HG03103 (cell line): ENCODE data around the gene BCL11B.

Experiments used
- ATAC-seq: cut with Tn5 transposase; IDR thresholded peaks from one replicate; pipeline ENCODE4 v1.9.1; 2021; ENCODE audit warnings: low read depth; ENCODE audit not compliant: unreplicated experiment

The BCL11B gene

DNA sequence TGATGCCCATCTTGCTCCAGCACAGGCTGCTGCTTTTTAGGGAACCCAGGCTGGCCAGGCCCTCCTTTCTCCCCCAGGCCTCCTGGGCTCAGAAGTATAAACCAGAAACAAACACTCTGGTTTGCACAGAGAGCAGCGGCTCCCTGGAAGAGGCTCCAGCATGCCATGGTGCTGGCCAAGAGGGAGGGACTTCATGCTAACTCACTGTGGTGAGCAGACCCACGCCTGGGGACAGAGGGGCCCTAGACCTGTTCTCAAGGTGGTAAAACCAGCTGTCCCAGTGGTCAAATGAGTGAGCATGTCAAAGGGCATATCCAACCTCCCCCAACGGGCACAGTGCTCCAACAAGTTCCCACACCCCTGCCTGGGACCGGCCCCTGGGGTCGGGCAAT, 15.5 kb downstream of the BCL11B start:
- ATAC-seq = no peak

DNA sequence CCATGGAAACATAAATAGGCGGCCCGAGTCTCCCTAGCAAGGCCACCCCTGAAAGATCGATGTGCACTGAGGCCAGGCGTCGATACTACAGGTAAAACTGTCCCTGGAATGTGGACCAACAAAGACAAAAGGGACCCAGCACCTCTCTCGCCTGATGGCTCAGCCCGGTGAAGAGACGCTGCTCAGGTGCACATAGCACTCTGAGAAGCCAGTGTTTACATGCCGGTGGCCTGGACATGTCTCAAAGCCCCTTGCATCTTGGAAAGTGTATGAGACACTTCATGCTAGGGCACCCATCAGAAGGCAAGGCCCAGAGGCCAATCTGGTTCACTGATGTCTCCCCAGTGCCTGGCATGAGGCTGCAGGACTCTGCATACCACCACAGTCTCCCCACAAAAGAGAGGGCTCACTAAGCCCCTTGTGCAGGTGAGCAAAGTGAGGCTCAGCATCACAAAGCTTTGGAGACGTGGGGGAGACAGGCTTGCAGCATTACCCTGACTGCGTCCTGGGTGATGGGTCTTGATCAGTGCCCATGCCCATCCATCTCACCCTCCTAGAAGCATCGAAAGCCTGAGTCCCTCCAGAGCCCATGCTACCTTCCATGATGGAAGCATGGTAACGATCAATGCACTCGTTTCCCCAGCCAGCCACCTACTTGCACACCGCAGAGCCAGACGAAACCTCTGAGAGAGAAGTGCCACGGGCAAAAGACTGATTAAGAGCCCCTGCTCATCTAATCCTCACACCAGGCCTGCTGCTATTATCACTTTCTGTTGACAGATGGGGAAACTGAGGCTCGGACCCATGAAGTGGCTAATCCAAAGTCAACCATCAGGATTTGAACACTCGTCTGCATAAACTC, 16.1 kb downstream of the BCL11B start:
- no peak for ATAC-seq

DNA sequence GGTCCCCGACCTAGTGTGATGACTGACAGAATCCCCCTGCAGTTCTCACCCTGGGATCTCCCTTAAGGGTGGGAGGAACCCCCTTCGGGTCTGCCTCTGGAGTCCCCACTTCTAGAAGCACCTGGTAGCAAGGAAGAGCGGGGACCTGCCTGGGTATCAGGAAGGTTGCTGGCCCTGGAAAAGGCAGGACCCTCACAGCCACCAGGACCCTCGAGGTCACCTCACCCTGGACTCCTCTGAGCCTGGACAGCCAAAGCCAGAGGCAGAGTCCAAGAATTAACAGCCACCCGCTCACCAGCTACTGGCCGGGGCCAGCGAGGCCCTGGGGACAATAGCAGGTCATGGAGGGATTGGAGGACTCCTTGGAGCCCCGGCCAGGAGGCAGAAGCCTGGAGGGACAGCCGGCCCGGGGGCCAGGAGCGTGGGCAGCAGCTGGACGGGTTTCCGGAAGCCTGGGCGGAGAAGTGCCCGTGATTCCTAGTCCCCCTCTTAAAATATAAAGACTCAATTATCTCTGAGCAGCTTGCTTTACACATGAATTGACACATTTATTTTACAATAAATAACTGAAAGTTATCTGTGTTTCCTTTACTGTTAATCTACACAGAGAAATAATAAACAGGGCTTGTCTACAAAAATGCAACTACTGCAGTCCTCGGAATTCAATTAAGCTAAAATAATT, 17.5 kb downstream of the BCL11B start:
- no peak for ATAC-seq

DNA sequence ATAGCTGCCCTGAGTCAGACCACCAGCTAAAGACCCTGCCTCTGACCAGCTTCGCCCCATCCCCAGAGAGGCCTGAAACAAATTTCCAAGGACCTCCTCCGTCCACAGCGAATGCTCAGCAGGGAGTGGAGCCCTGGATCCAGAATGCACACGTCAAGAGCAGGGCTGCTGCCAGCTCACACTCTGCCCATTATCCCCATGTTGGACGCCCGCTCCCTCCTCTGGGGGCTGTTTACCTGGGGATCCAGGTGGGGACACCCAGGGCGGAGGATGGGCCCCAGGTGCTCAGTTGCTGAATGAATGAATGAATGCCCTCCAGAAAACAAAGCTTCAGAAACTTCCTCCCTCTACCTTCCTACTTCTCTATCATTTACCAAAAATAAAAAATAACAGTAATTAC, 18.1 kb downstream of the BCL11B start:
- ATAC-seq = no peak

DNA sequence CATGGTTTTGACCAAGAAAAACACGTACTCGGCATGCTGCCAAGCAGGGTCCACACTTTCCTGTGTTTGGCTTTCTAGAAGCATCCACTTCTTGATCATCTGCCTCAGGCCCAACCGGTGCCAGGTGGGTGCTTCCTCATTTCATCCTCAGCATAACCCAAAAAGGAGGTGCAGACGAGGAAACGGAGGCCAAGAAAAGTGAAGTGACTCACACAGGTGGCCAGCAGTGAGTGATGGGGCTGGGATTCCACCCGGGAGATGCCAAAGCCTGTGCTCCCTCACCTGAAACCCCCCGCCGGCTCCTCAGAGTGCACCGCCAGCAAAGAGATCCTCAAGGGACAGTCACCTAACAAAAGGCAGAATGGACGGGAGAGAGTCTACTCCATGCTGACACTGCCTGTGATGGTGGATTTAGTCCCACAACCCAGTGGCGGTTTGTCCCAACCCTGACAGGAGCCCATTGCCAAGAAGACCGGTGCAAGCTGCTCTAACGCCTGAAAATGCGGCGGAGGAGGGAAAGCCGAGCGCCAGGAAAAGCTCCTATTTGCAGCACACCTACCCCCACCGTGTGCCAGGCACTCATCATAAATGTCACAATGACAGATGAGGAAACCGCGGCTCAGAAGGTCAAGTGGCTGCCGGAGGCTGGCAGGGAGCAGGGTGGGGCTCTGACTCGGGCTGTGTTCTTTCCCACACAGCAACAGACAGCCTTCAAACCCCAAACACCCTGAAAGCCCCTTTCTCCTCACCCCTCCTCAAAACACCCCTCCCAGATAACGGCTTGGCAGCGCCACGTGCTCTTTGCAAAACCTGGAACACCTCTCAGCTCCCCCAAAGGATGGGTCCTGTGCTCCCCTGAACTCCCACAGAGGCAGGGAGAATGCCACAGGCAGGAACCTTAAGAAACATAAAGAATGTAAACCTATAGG, 18.8 kb downstream of the BCL11B start:
- no peak for ATAC-seq

DNA sequence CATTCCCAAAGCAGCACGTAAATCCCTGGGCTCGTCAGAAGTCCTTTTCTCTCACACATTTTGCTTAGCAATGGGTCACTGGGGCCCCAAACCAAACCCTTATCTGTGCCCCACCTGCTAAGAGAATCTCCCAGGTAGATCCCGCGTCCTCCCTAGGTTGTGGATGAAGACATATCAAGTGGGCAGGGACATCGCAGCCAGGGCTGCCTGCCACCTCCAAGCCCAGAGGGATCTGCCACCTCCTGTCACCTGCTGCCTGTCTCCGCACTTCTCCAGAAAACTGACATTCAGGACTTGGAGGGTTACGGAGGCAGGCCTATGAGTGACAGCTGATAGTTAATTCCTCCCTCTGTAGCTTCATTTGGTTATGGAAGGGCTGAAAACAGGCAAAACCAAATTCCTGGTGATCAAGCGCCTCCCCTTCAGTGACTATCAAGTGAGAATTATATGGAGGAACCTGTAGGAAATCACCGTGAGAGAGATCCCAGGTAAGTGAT, 19.5 kb downstream of the BCL11B start:
- no peak for ATAC-seq

DNA sequence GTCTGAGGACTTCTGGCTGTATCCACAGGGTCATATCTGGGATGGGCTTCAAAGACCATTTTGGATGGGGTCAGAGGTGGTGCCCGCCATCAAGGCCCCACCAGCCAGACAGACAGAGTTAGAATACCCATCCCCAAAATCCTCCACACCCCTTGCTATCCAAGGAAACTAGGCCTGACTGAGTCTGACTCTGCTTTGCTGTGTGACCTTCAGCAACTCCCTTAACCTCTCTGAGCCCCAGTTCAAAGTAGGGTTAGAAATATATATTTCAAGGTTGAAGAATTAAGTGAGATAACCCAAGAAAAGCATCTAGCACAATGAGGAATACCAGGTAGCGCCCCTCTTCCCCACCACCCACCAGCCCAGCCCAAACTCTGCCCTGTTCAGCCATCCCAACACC, 20.3 kb downstream of the BCL11B start:
- no peak for ATAC-seq

DNA sequence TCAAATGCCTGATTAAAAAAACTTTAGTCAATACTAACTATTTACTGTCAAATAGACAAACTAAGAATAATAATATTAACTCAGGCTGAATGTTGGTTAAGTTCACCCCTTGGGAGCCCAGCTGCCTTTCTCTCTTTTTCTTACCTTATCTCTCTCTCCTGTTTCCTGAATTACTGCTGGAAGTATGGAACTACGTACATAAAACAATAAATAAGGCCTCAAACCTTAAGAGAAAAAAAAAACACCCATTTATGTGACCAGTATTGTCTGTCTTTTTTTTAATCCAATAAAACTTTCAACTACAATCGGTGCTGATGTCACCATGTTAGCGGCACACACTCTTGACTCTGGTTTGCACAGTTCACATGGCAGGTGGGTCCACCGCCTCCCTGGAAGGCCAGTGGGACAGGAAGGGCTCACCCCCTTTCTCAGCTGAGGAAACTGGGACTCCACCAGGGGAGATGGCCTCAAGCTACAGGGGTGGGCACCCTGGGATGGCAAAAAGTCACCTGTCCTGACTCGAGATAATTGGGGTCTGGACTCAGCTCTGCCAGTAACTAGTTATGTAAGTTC, 21.3 kb downstream of the BCL11B start:
- ATAC-seq = no peak

DNA sequence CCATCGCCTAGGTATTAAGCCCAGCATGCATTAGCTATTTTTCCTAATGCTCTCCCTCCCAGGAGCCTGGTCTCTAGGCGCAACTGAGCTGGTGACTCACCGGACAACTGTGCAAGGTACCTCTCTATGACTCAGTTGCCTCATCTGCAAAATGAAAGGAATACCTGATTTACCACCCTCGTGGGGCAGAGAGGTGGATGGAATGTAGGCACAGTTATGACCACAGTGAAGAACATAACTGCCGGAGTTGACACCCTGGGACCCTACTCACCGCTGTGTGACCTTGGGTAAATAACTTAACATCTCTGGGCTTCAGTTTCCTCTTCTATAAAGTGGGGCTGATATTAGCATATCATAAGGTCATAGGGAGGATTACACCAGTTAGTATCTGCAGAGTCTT, 22.6 kb downstream of the BCL11B start:
- no peak for ATAC-seq

DNA sequence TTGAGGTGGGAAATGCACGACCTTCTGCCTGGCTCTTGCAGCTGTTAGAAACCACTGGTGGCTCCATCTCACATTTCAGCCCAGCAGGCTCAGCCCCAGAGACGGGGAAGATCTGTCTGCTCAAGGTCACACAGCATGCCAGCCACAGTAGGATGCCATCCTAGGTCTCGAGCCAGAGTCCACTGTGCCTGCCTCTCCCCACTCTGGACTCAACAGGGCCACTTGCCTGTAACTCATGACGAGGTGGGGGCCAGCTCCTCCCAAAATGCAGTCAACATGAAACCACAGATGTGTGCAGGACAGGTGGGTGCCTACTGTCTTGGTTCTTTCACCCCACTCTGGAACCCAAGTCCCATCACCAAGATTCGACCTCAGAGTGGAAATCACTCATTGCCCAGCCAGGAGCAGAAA, 23.2 kb downstream of the BCL11B start:
- no peak for ATAC-seq

DNA sequence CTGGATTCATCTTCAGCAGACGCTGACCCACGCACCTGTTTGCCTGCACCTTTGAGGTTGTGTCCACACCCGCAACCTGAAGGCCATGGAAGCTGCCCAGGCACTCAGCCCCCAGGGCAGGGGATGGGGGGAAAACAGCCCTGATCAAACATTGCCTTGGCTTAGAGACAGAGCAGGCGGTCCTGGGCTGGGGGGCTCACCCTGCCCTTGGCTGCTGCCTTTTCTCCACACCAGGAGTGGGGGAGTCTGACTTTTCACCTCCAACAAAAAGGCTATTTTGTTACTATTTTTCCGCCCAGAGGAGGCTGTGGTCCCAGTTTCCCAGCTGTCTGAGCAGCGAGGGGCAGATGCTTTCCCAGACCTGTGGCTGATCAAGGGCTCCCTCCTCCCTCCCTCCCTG, 24.2 kb downstream of the BCL11B start:
- no peak for ATAC-seq

DNA sequence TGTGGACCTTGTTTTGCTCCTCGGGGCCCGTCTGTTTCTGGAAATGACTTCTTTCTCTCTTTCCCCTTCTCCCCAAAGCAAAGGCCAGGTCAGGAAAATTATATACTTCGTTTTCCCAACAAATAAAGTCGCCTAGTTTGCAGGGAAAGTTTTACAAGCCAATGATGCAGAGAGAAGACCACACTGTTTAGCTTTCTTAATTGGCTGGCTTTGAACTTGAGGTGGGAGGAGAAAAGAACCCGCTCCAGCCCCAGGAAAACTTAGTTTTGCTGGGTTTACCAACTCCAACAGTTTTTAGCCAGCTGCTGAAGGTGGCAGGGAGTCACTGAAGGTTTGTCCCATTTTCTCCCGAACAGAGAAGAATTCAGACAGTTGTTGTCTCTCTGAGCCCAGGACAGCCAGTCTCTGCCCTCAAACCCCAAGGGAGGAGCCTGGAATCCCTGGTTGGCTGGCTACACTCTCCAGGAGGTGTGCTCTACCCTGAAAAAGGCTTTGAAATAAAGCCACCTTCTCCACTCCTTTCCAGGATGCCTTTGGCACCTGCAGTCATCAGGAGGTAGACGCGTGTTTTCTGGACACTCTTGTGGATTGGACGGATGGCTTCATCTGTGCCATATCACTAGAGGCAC, 24.8 kb downstream of the BCL11B start:
- no peak for ATAC-seq

DNA sequence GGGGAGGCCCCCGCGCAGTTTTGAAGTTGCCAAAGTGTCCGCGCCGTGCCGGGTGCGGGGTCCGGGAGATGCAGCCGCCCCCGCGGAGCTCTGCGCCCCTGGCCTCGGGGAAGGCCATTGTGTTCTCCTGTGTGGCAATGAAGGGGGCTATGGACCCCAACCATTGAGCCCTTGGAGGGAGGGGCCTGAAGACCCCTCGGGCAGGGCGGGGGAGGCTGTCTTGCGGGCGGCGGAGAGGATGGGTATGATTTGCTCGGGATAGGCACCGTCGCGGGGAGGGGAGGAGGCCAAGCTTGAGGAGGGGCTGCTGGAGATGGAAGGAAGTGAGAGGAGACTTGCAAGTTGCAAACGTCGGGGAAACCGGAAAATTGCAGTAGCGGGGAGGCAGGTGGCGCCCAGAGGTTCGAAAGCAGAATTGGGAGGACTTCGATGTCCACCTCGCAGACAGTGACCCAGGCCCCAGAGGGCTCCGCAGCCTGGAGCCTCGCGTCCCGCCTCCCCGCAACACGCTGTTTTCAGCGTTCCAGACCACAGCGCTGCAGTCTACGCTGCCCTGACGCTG, 25.4 kb downstream of the BCL11B start:
- no peak for ATAC-seq

DNA sequence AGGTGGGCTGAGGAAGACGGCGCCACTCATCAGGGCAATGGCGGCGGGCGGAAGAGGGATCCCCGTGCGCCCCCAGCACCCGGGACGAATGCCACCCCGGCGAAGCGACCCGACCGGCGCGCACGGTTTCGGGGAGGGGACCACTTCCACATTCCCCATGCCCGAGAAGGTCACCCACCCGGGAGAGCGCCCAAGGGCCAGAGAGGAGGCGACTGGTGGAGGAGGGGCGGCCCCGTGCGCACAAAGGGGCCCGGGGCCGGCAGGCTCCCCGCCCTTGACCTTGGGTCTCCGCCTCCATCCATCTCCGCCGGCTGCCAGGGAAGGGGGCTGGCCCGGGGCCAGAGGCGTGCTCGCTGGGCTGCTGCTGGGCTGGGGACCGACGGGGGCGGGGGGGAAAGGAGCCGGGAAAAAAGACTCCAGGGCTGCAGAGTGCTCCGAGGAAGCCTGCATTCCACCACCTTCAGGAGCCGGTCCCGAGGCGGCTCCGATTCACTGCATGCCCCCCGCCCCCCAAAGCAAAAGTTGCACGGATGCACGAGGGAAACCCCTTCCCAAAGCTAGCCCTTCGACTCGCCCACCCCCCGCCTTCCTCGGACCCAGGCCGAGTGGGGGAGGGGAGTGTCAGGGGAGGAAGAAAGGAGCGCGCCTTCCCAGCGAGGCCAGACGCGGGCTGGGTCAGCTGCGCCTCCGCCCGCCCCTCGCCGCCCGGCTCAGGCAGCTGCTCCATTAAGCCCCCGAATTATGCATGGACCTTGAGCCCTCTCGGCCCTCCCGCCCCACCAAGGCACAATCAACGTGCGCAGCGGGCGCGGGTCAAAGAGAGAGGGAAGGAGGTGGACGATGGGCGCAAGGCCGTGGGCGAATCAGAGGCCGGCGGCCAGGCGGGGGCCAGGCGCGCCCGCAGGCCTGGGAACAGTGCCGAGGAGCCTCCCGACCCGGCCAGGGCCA, 26.2 kb downstream of the BCL11B start:
- ATAC-seq = no peak

DNA sequence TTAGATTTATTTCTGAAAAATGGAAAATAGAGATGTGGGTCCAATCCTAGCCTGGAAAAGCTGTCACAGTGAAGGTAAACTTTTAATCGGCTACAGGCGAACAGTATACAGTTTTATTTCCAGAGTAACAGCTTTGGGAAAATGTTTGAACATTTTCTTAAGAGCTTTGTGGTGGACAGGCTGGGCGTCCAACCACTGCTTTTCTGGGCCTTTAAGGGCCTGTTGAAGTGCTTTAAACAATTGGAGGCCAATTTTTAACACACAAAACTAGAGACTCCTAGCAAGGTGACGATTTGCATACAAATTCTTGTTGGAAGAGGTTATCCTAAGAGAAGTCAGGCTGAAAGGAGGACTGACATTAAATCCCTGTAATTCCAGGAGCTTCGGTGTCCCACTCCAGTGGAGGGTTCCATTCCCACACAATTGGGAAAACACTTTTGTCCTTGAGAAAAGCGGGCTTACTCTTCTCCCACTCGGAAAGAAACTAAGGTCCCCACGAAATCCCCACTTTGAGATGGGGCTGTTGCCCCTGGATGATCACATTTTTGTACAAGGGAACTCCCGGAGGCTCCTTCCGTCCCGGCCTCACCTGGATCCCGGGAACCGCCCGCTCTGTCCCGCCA, 26.9 kb downstream of the BCL11B start:
- no peak for ATAC-seq

DNA sequence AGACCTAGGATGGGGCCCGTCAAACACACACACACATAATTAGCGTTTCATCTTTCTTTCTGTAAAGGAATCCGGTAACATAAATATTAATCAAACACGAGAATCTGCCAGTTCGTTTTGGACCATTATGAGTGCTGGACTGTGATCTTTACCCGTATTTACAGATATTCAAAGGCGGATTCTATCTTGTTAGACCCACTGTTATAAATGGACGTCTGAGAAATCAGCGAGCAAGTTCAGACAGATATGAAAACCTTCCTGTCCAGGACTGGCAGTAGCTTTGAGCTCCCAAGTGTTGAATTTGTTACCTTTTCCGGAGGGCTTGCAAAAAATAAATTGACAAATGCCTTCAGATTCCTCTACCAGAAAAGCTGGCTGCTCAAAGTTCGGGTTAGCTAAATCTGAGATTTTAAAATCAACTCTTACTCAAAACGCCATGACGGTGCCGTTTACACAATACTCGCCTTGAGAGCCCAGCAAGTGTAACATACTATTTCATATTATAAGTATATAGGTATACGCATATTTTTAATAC, 27.6 kb downstream of the BCL11B start:
- ATAC-seq = no peak

DNA sequence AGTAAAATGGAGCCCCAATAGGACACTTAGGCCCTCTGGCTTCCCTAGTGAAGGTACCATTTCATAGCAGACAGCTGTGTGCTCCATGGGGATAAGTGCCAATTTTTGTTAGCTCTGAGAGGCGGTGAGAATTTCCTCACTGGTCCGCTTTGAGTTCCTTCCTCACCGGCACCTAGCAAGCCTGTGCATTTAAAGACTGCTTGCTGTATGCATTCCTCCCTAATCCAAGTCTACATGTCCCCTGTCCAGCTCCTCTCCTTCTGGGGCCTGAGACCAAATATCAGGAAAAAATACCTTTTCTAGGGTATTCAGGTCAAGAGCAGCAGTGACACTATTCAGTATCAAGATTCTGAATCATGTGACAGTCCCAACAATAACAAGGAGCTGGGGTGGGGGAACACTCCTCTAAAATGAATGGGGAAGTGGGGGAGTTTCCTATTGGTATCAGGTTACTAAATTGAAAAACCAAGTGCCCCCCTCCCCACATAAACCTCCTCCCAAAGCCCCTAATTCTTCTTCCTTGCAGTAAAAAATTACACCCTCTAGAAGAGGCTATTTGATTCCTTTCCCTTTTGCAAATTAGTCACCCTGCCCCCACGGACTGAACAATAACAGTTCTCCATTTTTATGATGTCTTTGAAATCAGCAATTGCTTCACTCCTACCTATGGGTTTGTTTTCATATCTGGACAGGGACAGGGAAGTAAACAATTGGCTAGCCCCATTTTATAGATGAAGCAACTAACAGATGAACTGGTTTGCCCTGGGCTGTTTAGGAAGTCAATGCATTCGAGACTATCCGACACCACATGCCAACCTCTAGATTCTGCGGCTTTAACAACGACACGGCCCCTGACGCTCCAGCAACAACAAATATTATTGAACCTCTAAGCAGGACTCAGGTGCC, 28.9 kb downstream of the BCL11B start:
- no peak for ATAC-seq
